ENCODE measurements around the gene MTX3.

- TF ChIP-seq, protein P1, sequence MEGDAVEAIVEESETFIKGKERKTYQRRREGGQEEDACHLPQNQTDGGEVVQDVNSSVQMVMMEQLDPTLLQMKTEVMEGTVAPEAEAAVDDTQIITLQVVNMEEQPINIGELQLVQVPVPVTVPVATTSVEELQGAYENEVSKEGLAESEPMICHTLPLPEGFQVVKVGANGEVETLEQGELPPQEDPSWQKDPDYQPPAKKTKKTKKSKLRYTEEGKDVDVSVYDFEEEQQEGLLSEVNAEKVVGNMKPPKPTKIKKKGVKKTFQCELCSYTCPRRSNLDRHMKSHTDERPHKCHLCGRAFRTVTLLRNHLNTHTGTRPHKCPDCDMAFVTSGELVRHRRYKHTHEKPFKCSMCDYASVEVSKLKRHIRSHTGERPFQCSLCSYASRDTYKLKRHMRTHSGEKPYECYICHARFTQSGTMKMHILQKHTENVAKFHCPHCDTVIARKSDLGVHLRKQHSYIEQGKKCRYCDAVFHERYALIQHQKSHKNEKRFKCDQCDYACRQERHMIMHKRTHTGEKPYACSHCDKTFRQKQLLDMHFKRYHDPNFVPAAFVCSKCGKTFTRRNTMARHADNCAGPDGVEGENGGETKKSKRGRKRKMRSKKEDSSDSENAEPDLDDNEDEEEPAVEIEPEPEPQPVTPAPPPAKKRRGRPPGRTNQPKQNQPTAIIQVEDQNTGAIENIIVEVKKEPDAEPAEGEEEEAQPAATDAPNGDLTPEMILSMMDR (IDR thresholded peaks at IDR 0.05), result no peak
- TF ChIP-seq ZFX (IDR thresholded peaks at IDR 0.05; ENCODE audit: borderline replicate concordance), result no peak
Measured at GRCh38 chr5:79985288-79985687, 5.8 kb downstream of the MTX3 start.
